Neural progenitor cell (in vitro differentiated cells): Measurements from ENCODE around the gene ATIC.

Source experiments
- CTCF ChIP-seq: fragments of 200-600 bp; sonication (generic); IDR thresholded peaks from 2 replicates; pipeline ENCODE4 v1.5.1; 2017; ENCODE audit warnings: antibody characterized with exemption, mild to moderate bottlenecking
- EZH2 ChIP-seq: fragments of 200-600 bp; sonication (generic); IDR thresholded peaks from 2 replicates; pipeline ENCODE4 v1.6.1; 2017; ENCODE audit warnings: antibody characterized with exemption, mild to moderate bottlenecking, moderate library complexity
- EZH2phosphoT487 ChIP-seq: fragments of 200-600 bp; sonication (generic); IDR thresholded peaks from 2 replicates; pipeline ENCODE4 v1.6.1; 2017; ENCODE audit warnings: antibody characterized with exemption

GRCh38 chr2:215357660-215358059 lies 45.8 kb downstream of the ATIC start:
- TF ChIP-seq CTCF (no peak), EZH2phosphoT487 (no peak), EZH2 (no peak)
